Neural progenitor cell (in vitro differentiated cells): Measurements from ENCODE around the gene ZPLD1.

Experiments used
- CTCF ChIP-seq: fragments of 200-600 bp; sonication (generic); IDR thresholded peaks from 2 replicates; pipeline ENCODE4 v1.5.1; 2017; ENCODE audit warnings: antibody characterized with exemption, mild to moderate bottlenecking
- EZH2 ChIP-seq: fragments of 200-600 bp; sonication (generic); IDR thresholded peaks from 2 replicates; pipeline ENCODE4 v1.6.1; 2017; ENCODE audit warnings: antibody characterized with exemption, mild to moderate bottlenecking, moderate library complexity

GRCh38 chr3:102398176-102398575, 36.6 kb upstream of the ZPLD1 start:
- TF ChIP-seq EZH2 (no peak), CTCF (no peak)
